HEK293T (cell line): ENCODE measurements around the gene ENPEP.

Experiments used
- ARNT ChIP-seq: fragments of 450-650 bp; IDR thresholded peaks from 2 replicates; pipeline ENCODE4 v1.6.1; 2017; ENCODE audit warnings: mild to moderate bottlenecking
- BHLHE40 ChIP-seq: fragments of 450-650 bp; IDR thresholded peaks from 2 replicates; pipeline ENCODE4 v1.6.1; 2016; ENCODE audit warnings: mild to moderate bottlenecking, moderate library complexity, borderline replicate concordance
- CTBP1 ChIP-seq: fragments of 450-650 bp; IDR thresholded peaks from 2 replicates; pipeline ENCODE4 v1.6.1; 2016; ENCODE audit warnings: borderline replicate concordance
- ELF4 ChIP-seq: fragments of 450-650 bp; IDR thresholded peaks from 2 replicates; pipeline ENCODE4 v1.6.1; 2017; ENCODE audit warnings: antibody characterized with exemption
- FOXA1 ChIP-seq: fragments of 450-650 bp; IDR thresholded peaks from 2 replicates; pipeline ENCODE4 v1.6.1; 2016; ENCODE audit warnings: mild to moderate bottlenecking
- FOXK2 ChIP-seq: fragments of 450-650 bp; IDR thresholded peaks from 2 replicates; pipeline ENCODE4 v1.6.1; 2016; ENCODE audit warnings: mild to moderate bottlenecking
- FOXM1 ChIP-seq: fragments of 450-650 bp; IDR thresholded peaks from 2 replicates; pipeline ENCODE4 v1.6.1; 2017; ENCODE audit warnings: mild to moderate bottlenecking, borderline replicate concordance
- HDGF ChIP-seq: fragments of 450-650 bp; IDR thresholded peaks from 2 replicates; pipeline ENCODE4 v1.6.1; 2017; ENCODE audit warnings: antibody characterized with exemption, borderline replicate concordance
- LEF1 ChIP-seq: fragments of 450-650 bp; IDR thresholded peaks from 2 replicates; pipeline ENCODE4 v1.6.1; 2017; ENCODE audit warnings: mild to moderate bottlenecking, borderline replicate concordance
- PKNOX1 ChIP-seq: fragments of 450-650 bp; IDR thresholded peaks from 2 replicates; pipeline ENCODE4 v1.6.1; 2016
- SP1 ChIP-seq: fragments of 450-650 bp; IDR thresholded peaks from 2 replicates; pipeline ENCODE4 v1.6.1; 2017
- SUZ12 ChIP-seq: fragments of 450-650 bp; IDR thresholded peaks from 2 replicates; pipeline ENCODE4 v1.6.1; 2016; ENCODE audit warnings: mild to moderate bottlenecking
- TARDBP ChIP-seq: fragments of 450-650 bp; IDR thresholded peaks from 2 replicates; pipeline ENCODE4 v1.6.1; 2016
- ZNF384 ChIP-seq: fragments of 450-650 bp; IDR thresholded peaks from 2 replicates; pipeline ENCODE4 v1.6.1; 2016

- TF ChIP-seq SP1 (no peak), SUZ12 (no peak), BHLHE40 (no peak), PKNOX1 (no peak), CTBP1 (no peak), FOXA1 (no peak), ELF4 (no peak), HDGF (no peak), TARDBP (no peak), FOXM1 (no peak), ZNF384 (no peak), LEF1 (no peak), FOXK2 (no peak), ARNT (no peak)
Measured at GRCh38 chr4:110449947-110450346, 26.0 kb upstream of the ENPEP start.
